ENCODE results near the gene NFX1.

DNA sequence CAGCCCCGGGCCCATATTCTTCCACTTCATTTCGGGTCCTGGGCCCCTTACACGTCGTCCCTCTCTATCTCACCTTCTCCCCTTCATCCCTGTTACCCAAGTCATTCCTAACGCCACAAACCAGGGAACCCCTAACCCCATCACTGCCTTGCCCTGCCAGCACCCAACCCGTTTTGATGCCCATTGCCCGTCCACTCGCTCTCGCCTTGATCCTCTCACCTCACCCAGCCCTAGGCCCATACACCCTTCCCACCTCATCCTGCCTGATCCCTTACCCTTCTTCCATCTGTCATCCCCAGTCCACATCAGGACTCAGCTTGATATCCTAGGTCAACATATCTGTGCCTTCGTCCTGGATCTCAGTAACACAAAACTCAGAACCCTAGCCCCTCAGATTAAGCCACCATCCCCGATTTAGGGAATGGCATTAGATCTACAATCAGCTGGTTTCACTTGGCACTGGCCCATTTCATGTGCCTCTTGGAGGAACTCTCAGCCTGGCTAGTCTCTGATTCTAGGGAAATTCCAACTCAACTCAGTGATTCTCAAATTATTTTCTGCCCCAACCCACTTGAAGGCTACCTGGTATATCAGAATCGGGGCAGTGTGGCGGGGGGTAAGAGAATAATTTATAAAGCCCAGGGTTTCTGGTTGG lies 25.0 kb upstream of the NFX1 start:
- TF ChIP-seq, protein P1, sequence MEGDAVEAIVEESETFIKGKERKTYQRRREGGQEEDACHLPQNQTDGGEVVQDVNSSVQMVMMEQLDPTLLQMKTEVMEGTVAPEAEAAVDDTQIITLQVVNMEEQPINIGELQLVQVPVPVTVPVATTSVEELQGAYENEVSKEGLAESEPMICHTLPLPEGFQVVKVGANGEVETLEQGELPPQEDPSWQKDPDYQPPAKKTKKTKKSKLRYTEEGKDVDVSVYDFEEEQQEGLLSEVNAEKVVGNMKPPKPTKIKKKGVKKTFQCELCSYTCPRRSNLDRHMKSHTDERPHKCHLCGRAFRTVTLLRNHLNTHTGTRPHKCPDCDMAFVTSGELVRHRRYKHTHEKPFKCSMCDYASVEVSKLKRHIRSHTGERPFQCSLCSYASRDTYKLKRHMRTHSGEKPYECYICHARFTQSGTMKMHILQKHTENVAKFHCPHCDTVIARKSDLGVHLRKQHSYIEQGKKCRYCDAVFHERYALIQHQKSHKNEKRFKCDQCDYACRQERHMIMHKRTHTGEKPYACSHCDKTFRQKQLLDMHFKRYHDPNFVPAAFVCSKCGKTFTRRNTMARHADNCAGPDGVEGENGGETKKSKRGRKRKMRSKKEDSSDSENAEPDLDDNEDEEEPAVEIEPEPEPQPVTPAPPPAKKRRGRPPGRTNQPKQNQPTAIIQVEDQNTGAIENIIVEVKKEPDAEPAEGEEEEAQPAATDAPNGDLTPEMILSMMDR (IDR thresholded peaks at IDR 0.05), result no peak
- TF ChIP-seq POLR2A (IDR thresholded peaks at IDR 0.05) (no peak), EP300 (IDR thresholded peaks at IDR 0.05) (no peak)
